GM12878 (cell line): Measurements from ENCODE around the gene STBD1. TPM values are rescaled to one million over a fixed set of nuclear protein-coding genes. Genes with fewer than 3 reads are reported as not detected.

ENCODE experiments used
- CBX3 ChIP-seq: fragments of 200-600 bp; sonication (generic); IDR thresholded peaks from 2 replicates; pipeline ENCODE4 v1.6.1; 2016; ENCODE audit warnings: low read depth, borderline replicate concordance
- CREM ChIP-seq: IDR thresholded peaks from 2 replicates; pipeline ENCODE4 v1.6.1; 2014; ENCODE audit warnings: antibody characterized with exemption, low read depth
- FOS ChIP-seq: IDR thresholded peaks from 3 replicates; pipeline ENCODE4 v1.6.1; 2011; ENCODE audit warnings: borderline replicate concordance; ENCODE audit not compliant: insufficient read length; ENCODE audit errors: extremely low read depth
- GABPA ChIP-seq: IDR thresholded peaks from 2 replicates; pipeline ENCODE4 v1.6.1; 2014; ENCODE audit warnings: antibody characterized with exemption, low read depth, mild to moderate bottlenecking, inconsistent platforms
- HDAC2 ChIP-seq: fragments of 200-600 bp; sonication (generic); IDR thresholded peaks from 2 replicates; pipeline ENCODE4 v1.6.1; 2017
- HDAC6 ChIP-seq: fragments of 200-600 bp; sonication (generic); IDR thresholded peaks from one replicate; pipeline ENCODE4 v1.8.0; 2017; ENCODE audit warnings: antibody characterized with exemption; ENCODE audit not compliant: unreplicated experiment
- IKZF2 ChIP-seq, 2 experiments: fragments of 450-650 bp; IDR thresholded peaks; 2 replicates each; pipeline ENCODE4 v1.6.1; 2017; ENCODE audit warnings: mild to moderate bottlenecking in 2 of 2, moderate library complexity in 2 of 2
- KDM1A ChIP-seq: fragments of 200-600 bp; sonication (generic); IDR thresholded peaks from 2 replicates; pipeline ENCODE4 v1.6.1; 2016; ENCODE audit warnings: borderline replicate concordance
- MAX ChIP-seq: IDR thresholded peaks from 2 replicates; pipeline ENCODE4 v1.6.1; 2012; ENCODE audit warnings: low read depth, low read length, improper control_type of control experiment
- MEF2A ChIP-seq: IDR thresholded peaks from 2 replicates; pipeline ENCODE4 v1.6.1; 2011; ENCODE audit warnings: low read depth, mild to moderate bottlenecking, low read length, moderate library complexity; ENCODE audit not compliant: insufficient read depth
- MXI1 ChIP-seq: fragments of 150-350 bp; IDR thresholded peaks from 2 replicates; pipeline ENCODE4 v1.6.1; 2011; ENCODE audit warnings: low read depth, mild to moderate bottlenecking, inconsistent platforms, low read length, improper control_type of control experiment
- MYC ChIP-seq: IDR thresholded peaks from 2 replicates; pipeline ENCODE4 v1.6.1; 2011; ENCODE audit warnings: mild to moderate bottlenecking, low read length, moderate library complexity, inconsistent platforms; ENCODE audit not compliant: insufficient read depth, insufficient replicate concordance, insufficient read length, severe bottlenecking
- NKRF ChIP-seq: fragments of 450-650 bp; conservative IDR thresholded peaks from 2 replicates; pipeline ENCODE4 v1.6.1; 2017; ENCODE audit warnings: mild to moderate bottlenecking, moderate library complexity
- NR2C1 ChIP-seq: fragments of 450-650 bp; IDR thresholded peaks from 2 replicates; pipeline ENCODE4 v1.6.1; 2017; ENCODE audit warnings: antibody characterized with exemption, mild to moderate bottlenecking, moderate library complexity
- POU2F2 ChIP-seq: IDR thresholded peaks from 3 replicates; pipeline ENCODE4 v1.6.1; 2011; ENCODE audit warnings: low read depth, mild to moderate bottlenecking, low read length, borderline replicate concordance
- RAD51 ChIP-seq: fragments of 450-650 bp; IDR thresholded peaks from 2 replicates; pipeline ENCODE4 v1.6.1; 2016; ENCODE audit warnings: moderate library complexity, mild to moderate bottlenecking, inconsistent platforms
- SIN3A ChIP-seq: IDR thresholded peaks from 2 replicates; pipeline ENCODE4 v1.6.1; 2012; ENCODE audit warnings: low read depth, low read length, improper control_type of control experiment
- STAT1 ChIP-seq: fragments of 450-650 bp; conservative IDR thresholded peaks from 2 replicates; pipeline ENCODE4 v1.6.1; 2014; ENCODE audit warnings: antibody characterized with exemption, mild to moderate bottlenecking
- TAF1 ChIP-seq: IDR thresholded peaks from 2 replicates; pipeline ENCODE4 v1.6.1; 2011; ENCODE audit warnings: mild to moderate bottlenecking, low read depth, low read length, borderline replicate concordance
- ZBTB11 ChIP-seq: fragments of 450-650 bp; formaldehyde crosslinking; IDR thresholded peaks from 2 replicates; pipeline ENCODE4 v1.5.0; 2022; ENCODE audit warnings: mild to moderate bottlenecking, missing genetic modification characterization
- ZBTB33 ChIP-seq: fragments of 450-650 bp; IDR thresholded peaks from 2 replicates; pipeline ENCODE4 v1.6.1; 2017; ENCODE audit warnings: mild to moderate bottlenecking
- ZNF207 ChIP-seq: fragments of 450-650 bp; IDR thresholded peaks from 2 replicates; pipeline ENCODE4 v1.6.1; 2014; ENCODE audit warnings: antibody characterized with exemption, mild to moderate bottlenecking, borderline replicate concordance
- ZNF217 ChIP-seq: fragments of 450-650 bp; IDR thresholded peaks from 2 replicates; pipeline ENCODE4 v1.6.1; 2017; ENCODE audit warnings: antibody characterized with exemption, mild to moderate bottlenecking
- ZNF384 ChIP-seq: IDR thresholded peaks from 2 replicates; pipeline ENCODE4 v1.6.1; 2012; ENCODE audit warnings: low read depth, mild to moderate bottlenecking, low read length, improper control_type of control experiment, borderline replicate concordance
- ZZZ3 ChIP-seq: IDR thresholded peaks from 2 replicates; pipeline ENCODE4 v1.6.1; 2011; ENCODE audit warnings: low read depth; ENCODE audit not compliant: control insufficient read depth, insufficient read length
- polyA plus RNA-seq, 11 experiments: library from polyadenylated mRNA; depleted of rRNA in 4 of 11; unstranded in 6 of 11; stranded (reverse) in 5 of 11; fragments of >200 nt; fragmentation: Nextera tagmentation in 4 of 11; fragmentation: Illumina TruSeq in 1 of 11; extraction: Ambion mirVana in 4 of 11; extraction: Trizol in 1 of 11; gene quantifications; 1 replicate in 1 of 11; 2 replicates in 10 of 11; pipeline versions ENCODE4 v1.2.1 to v1.2.3, GENCODE V29; 2011 to 2016; ENCODE audit warnings: inconsistent platforms in 2 of 11, missing spikeins in 2 of 11, low read depth in 1 of 11
- total RNA-seq, 4 experiments: library from RNA; depleted of rRNA in 3 of 4; stranded (reverse); fragments of >200 nt in 3 of 4; fragmentation: Illumina TruSeq in 1 of 4; extraction: Trizol in 1 of 4; gene quantifications; 2 replicates each; pipeline versions ENCODE4 v1.2.1 to v1.2.3, GENCODE V29; 2013 to 2021

Gene STBD1
- total and polyA plus RNA-seq, 10 of the 15 experiments (the other 5 are each of a cell fraction or from before 2014, with no cell fraction given), result 0.04 to 0.10 (median 0.05) TPM; not detected in 7

- TF ChIP-seq ZBTB11 (CRISPR knock-in tag) (no peak), SIN3A (no peak), MYC (no peak), KDM1A (no peak), POU2F2 (no peak), MEF2A (peak; percentile 94), CBX3 (no peak), CREM (no peak), ZNF207 (no peak), ZNF217 (peak; percentile 78; the same call in 1 of the 2 replicates), FOS (no peak), MXI1 (no peak), IKZF2 (IDR thresholded peaks at IDR 0.05) (peak; percentile 36 to 46; a peak in 1 of 4 replicates), ZZZ3 (no peak), NKRF (no peak), STAT1 (no peak), GABPA (no peak), HDAC6 (no peak), NR2C1 (no peak), RAD51 (no peak), HDAC2 (no peak), TAF1 (no peak), MAX (no peak), ZBTB33 (no peak), ZNF384 (no peak)
These were observed 5.3 kb upstream of the STBD1 start (continued) for GRCh38 chr4:76301068-76301774.
